Measurements from ENCODE around the gene SHC3. TPM values are rescaled to one million over a fixed set of nuclear protein-coding genes. Genes with fewer than 3 reads are reported as not detected.

SHC3 gene
- total RNA-seq, 1 experiment from 2014 or later: 0.27 TPM

DNA sequence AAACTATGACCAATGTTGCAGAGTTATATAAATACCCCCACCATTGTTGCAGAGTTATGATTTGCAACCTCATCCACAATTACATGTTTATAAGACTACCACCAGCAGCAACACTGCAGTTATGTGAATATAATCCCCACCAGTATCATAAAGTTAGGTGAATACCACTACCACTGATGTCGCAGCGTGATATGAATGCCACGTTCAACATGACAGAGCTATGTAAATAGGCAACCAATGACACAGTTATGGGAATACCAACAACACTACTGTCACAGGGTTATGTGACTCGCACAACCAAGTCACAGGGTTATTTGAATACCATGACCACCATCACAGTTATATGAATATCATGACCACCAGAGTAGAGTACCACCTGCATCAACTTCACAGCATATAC lies 63.9 kb downstream of the SHC3 start:
- Histone ChIP-seq H3K4me3 (replicated peaks in 1 of 2; ENCODE audit: low read depth in 1 of 2, low read length in 2 of 2) (no peak overlapping the region), H3K27ac (ENCODE audit: low read depth, low read length) (no peak overlapping the region), H3K4me1 (ENCODE audit: control insufficient read depth in 1 of 2, insufficient read depth in 2 of 2, low read length in 2 of 2) (no peaks in the 10 kb centered on the region), H4K20me1 (ENCODE audit: insufficient read depth) (no peaks in the 10 kb centered on the region), H3K36me3 (ENCODE audit: control insufficient read depth in 1 of 2, insufficient read depth in 2 of 2, low read length in 2 of 2) (no peaks in the 10 kb centered on the region), H3K79me2 (ENCODE audit: insufficient read depth, low read length) (no peaks in the 10 kb centered on the region), H3K27me3 (ENCODE audit: insufficient read depth, low read length) (peaks cover 12% of the 10 kb centered on the region), H3K9me2 (ENCODE audit: insufficient read depth) (no peaks in the 10 kb centered on the region), H3K9me3 (ENCODE audit: control insufficient read depth in 1 of 2, insufficient read depth in 1 of 2, low read depth in 1 of 2, low read length in 2 of 2) (no peaks in the 10 kb centered on the region), H2AFZ (ENCODE audit: low read depth, low read length, poor library complexity, severe bottlenecking) (no peak overlapping the region), H3K9ac (ENCODE audit: low read length) (no peak overlapping the region), H3K4me2 (ENCODE audit: low read length) (no peak overlapping the region)
- ATAC-seq: no peak
- ChIA-PET POLR2A (no interaction called here), CTCF (no interaction called here), RAD21 (ENCODE audit: low non-redundant PET in 1 of 2, low total read pairs in 2 of 2, uncharacterized antibody in 2 of 2, unreplicated experiment in 2 of 2) (no interaction called here)
- no TSS peak for BruUV-seq (replicated peaks)
- no peak for DNase-seq (ENCODE audit: low read depth, low spot score)
- no peak for TF ChIP-seq SP1 (IDR thresholded peaks at IDR 0.05; ENCODE audit: low read depth)
- no peak for TF ChIP-seq EGR1 (IDR thresholded peaks at IDR 0.05; ENCODE audit: low read depth)
- no peak for TF ChIP-seq JUND (IDR thresholded peaks at IDR 0.05)
- TF ChIP-seq ATF3 (IDR thresholded peaks at IDR 0.05): no peak
- no peak for TF ChIP-seq MAX (IDR thresholded peaks at IDR 0.05)
- no peak for TF ChIP-seq ZFX (IDR thresholded peaks at IDR 0.05)
- TF ChIP-seq POLR2AphosphoS5 (IDR thresholded peaks at IDR 0.05; ENCODE audit: low read depth, low read length): no peak
- TF ChIP-seq FOSL1 (IDR thresholded peaks at IDR 0.05; ENCODE audit: low read depth): no peak
- no peak for TF ChIP-seq YY1 (IDR thresholded peaks at IDR 0.05; ENCODE audit: extremely low read depth, insufficient replicate concordance, low read depth, low read length)
- no peak for TF ChIP-seq CEBPB (IDR thresholded peaks at IDR 0.05; ENCODE audit: low read depth)
- no peak for TF ChIP-seq SRF (IDR thresholded peaks at IDR 0.05; ENCODE audit: low read depth)
- no peak for TF ChIP-seq ELF1 (IDR thresholded peaks at IDR 0.05; ENCODE audit: borderline replicate concordance, low read depth)
- TF ChIP-seq CBX3 (IDR thresholded peaks at IDR 0.05; ENCODE audit: low read depth): no peak
- TF ChIP-seq ZBTB33 (IDR thresholded peaks at IDR 0.05; ENCODE audit: extremely low read depth, insufficient replicate concordance, low read length): no peak
- no peak for TF ChIP-seq EZH2 (IDR thresholded peaks at IDR 0.05)
- no peak for TF ChIP-seq EZH2phosphoT487 (IDR thresholded peaks at IDR 0.05; ENCODE audit: borderline replicate concordance)
- no peak for TF ChIP-seq CTCF (IDR thresholded peaks at IDR 0.05 in 2 of 3, conservative IDR thresholded peaks at IDR 0.05 in 1 of 3; ENCODE audit: borderline replicate concordance in 1 of 3, insufficient read depth in 1 of 3, low read depth in 2 of 3, low read length in 2 of 3)
- intact Hi-C loops (cut with micrococcal nuclease): no loop called here

Data from HCT116 (cell line).